Activated CD4-positive, alpha-beta T cell treated with anti-CD3 and anti-CD28 coated beads, Interleukin-2, amount 10 ng/mL, durations not matched to agents 7 days and 5 days (primary cell): ENCODE measurements around the gene SYTL4. TPM values are rescaled to one million over a fixed set of nuclear protein-coding genes. Genes with fewer than 3 reads are reported as not detected.

Source experiments
- CTCF ChIA-PET: fragments of 350-600 bp; sonication (Branson Sonifier 250); formaldehyde crosslinking; loops from one replicate; lab custom pipeline; 2021; ENCODE audit warnings: antibody characterized with exemption; lab: Charles Lee
- POLR2A ChIA-PET: fragments of 350-600 bp; sonication (Branson Sonifier 250); formaldehyde crosslinking; loops from one replicate; lab custom pipeline; 2021; ENCODE audit warnings: antibody characterized with exemption; lab: Charles Lee
- DNase-seq: peaks from one replicate; pipeline ENCODE4 v3.0.0-alpha.2; 2020
- H3K27ac Mint-ChIP-seq: one replicate; pipeline ENCODE4 v1.8.0; 2021; ENCODE audit warnings: mild to moderate bottlenecking, moderate library complexity, mixed read lengths
- H3K27me3 Mint-ChIP-seq: one replicate; pipeline ENCODE4 v1.8.0; 2021; ENCODE audit warnings: mixed read lengths
- H3K36me3 Mint-ChIP-seq: one replicate; pipeline ENCODE4 v1.8.0; 2021; ENCODE audit warnings: low read depth, mixed read lengths
- H3K4me1 Mint-ChIP-seq: one replicate; pipeline ENCODE4 v1.8.0; 2021; ENCODE audit warnings: mixed read lengths
- H3K4me3 Mint-ChIP-seq: one replicate; pipeline ENCODE4 v1.8.0; 2021; ENCODE audit warnings: mild to moderate bottlenecking, moderate library complexity, mixed read lengths
- H3K9me3 Mint-ChIP-seq: one replicate; pipeline ENCODE4 v1.8.0; 2021; ENCODE audit warnings: mixed read lengths
- total RNA-seq, 2 experiments: library from RNA; stranded (reverse); gene quantifications; one replicate each; pipeline ENCODE4 v1.2.3, GENCODE V29; 2021

Gene SYTL4
- total RNA-seq, 2 experiments from 2014 or later, result not detected

DNA sequence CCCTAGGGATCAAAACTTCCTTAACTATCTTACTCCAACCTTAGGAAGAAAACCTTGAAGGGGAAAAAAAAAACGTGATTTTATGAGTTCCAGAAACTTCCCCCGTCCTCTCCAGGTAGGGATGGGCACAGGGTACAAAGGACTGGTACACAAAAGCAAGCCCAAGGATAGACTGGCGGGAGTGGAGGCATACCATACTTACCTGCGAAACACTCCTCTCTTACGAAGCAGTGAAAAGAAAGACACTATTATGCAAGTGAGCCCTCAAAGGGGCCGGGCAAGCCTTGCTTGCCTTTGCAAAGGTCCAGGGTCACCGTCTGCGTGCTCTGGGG, 96.0 kb downstream of the SYTL4 start:
- CTCF ChIA-PET, result no interaction called here
- Mint-ChIP-seq H3K27ac (no peak overlapping the region), H3K36me3 (no peaks in the 10 kb centered on the region), H3K9me3 (no peaks in the 10 kb centered on the region), H3K27me3 (peaks cover 16% of the 10 kb centered on the region), H3K4me3 (peak overlapping the region; percentile 77), H3K4me1 (peaks cover 7% of the 10 kb centered on the region)
- DNase-seq, result no peak
- POLR2A ChIA-PET, result no interaction called here

- H3K9me3 Mint-ChIP-seq, result no peaks in the 10 kb centered on the region
- H3K27ac Mint-ChIP-seq, result no peak overlapping the region
- H3K4me3 Mint-ChIP-seq, result no peak overlapping the region
- H3K4me1 Mint-ChIP-seq, result peaks cover 7% of the 10 kb centered on the region
- no peaks in the 10 kb centered on the region for H3K36me3 Mint-ChIP-seq
- no peak for DNase-seq
- POLR2A ChIA-PET, result no interaction called here
- peaks cover 16% of the 10 kb centered on the region for H3K27me3 Mint-ChIP-seq
- CTCF ChIA-PET, result no interaction called here
Observed at GRCh38 chrX:100635040-100635439, 96.9 kb downstream of the SYTL4 start.

- Mint-ChIP-seq H3K27me3 (peaks cover 3% of the 10 kb centered on the region), H3K36me3 (no peaks in the 10 kb centered on the region), H3K9me3 (no peaks in the 10 kb centered on the region), H3K4me1 (peaks cover 9% of the 10 kb centered on the region), H3K4me3 (no peak overlapping the region), H3K27ac (no peak overlapping the region)
- peak; percentile 14 for DNase-seq
- ChIA-PET CTCF (no interaction called here), POLR2A (no interaction called here)
Observed at GRCh38 chrX:100625985-100626491, 105.9 kb downstream of the SYTL4 start.

Other genes starting within 250 kb of the SYTL4 start
- not detected for gene TNMD, start 147.2 kb downstream of the SYTL4 start, total RNA-seq
- not detected for gene TSPAN6, start 95.3 kb downstream of the SYTL4 start, total RNA-seq
- not detected for gene SRPX2, start 87.9 kb downstream of the SYTL4 start, total RNA-seq
- 10 to 100 TPM; 33.9 to 35.8 TPM for gene CSTF2, start 88.3 kb upstream of the SYTL4 start, total RNA-seq
- gene NOX1, start 142.2 kb upstream of the SYTL4 start, total RNA-seq, result not detected
- under 1 TPM; 0.08 to 0.12 TPM for gene XKRX, start 196.8 kb upstream of the SYTL4 start, total RNA-seq
- not detected for gene ARL13A, start 237.6 kb upstream of the SYTL4 start, total RNA-seq